Cerebellar nuclear complex (tissue), 1 donor: ENCODE data around the gene CIT.
A peak's percentile ranks its signal among the peaks of the same experiment; 100 is the strongest.

Experiments used
- DNase-seq, 2 experiments: peaks; one replicate each; lab custom pipeline; 2025; lab: John Stamatoyannopoulos, UW

The CIT gene

GRCh38 chr12:119850330-119850729 lies 26.8 kb downstream of the CIT start:
- DNase-seq: no peak

GRCh38 chr12:119843100-119843499 lies 34.0 kb downstream of the CIT start:
- no peak for DNase-seq

- DNase-seq: no peak
Observed at GRCh38 chr12:119842380-119842779, 34.7 kb downstream of the CIT start.

- no peak for DNase-seq
Observed at GRCh38 chr12:119841433-119842210, 35.5 kb downstream of the CIT start.

- no peak for DNase-seq
Observed at GRCh38 chr12:119840582-119840981, 36.5 kb downstream of the CIT start.

- DNase-seq: no peak
Observed at GRCh38 chr12:119840168-119840567, 37.0 kb downstream of the CIT start.

GRCh38 chr12:119838826-119839600 lies 38.1 kb downstream of the CIT start:
- DNase-seq: no peak

- DNase-seq: no peak
Observed at GRCh38 chr12:119836781-119837180, 40.3 kb downstream of the CIT start.

- no peak for DNase-seq
Observed at GRCh38 chr12:119835068-119835467, 42.1 kb downstream of the CIT start.

- no peak for DNase-seq
Observed at GRCh38 chr12:119829439-119829838, 47.7 kb downstream of the CIT start.

GRCh38 chr12:119828300-119828699 lies 48.8 kb downstream of the CIT start:
- DNase-seq: no peak

- no peak for DNase-seq
Observed at GRCh38 chr12:119827760-119828159, 49.4 kb downstream of the CIT start.

- DNase-seq: no peak
Observed at GRCh38 chr12:119826661-119827445, 50.3 kb downstream of the CIT start.

- DNase-seq: no peak
Observed at GRCh38 chr12:119825262-119825661, 51.9 kb downstream of the CIT start.

- no peak for DNase-seq
Observed at GRCh38 chr12:119822046-119822445, 55.1 kb downstream of the CIT start.

- no peak for DNase-seq
Observed at GRCh38 chr12:119819322-119819721, 57.8 kb downstream of the CIT start.

GRCh38 chr12:119817546-119818343 lies 59.4 kb downstream of the CIT start:
- no peak for DNase-seq

GRCh38 chr12:119809023-119809422 lies 68.1 kb downstream of the CIT start:
- DNase-seq: no peak

- DNase-seq: no peak
Observed at GRCh38 chr12:119808441-119808840, 68.7 kb downstream of the CIT start.

GRCh38 chr12:119807380-119807779 lies 69.7 kb downstream of the CIT start:
- DNase-seq: no peak

- peak; percentile 19 to 56 for DNase-seq
Observed at GRCh38 chr12:119804011-119804641, 73.0 kb downstream of the CIT start.
